Urothelium cell line (cell line): ENCODE measurements around the gene OR52I1.
A peak's percentile ranks its signal among the peaks of the same experiment; 100 is the strongest.

Experiments used
- DNase-seq: peaks from one replicate; pipeline ENCODE4 v3.0.0; 2011; ENCODE audit warnings: low spot score, mixed read lengths
- FAIRE-seq: peaks from 2 replicates; lab custom pipeline; 2011; peaks lifted over from hg19 to GRCh38; lab: Jason Lieb, UNC

The OR52I1 gene

GRCh38 chr11:4593739-4594138, at the start of gene OR52I1:
Gene OR52I1 (plus strand): TSS chr11:4594039. CDS start chr11:4594039, 0 bp downstream.
- DNase-seq (no peak), FAIRE-seq (no peak)

GRCh38 chr11:4544891-4545290, 48.9 kb upstream of the OR52I1 start, which contains the start of gene OR52M1:
Gene OR52M1 (plus strand): TSS chr11:4545191. CDS start chr11:4545191, 0 bp downstream.
- DNase-seq (no peak), FAIRE-seq (no peak)

GRCh38 chr11:4546878-4547277, 47.0 kb upstream of the OR52I1 start:
- DNase-seq (no peak), FAIRE-seq (no peak)

- FAIRE-seq (no peak), DNase-seq (no peak)
Observed at GRCh38 chr11:4547416-4547815, 46.4 kb upstream of the OR52I1 start.

GRCh38 chr11:4551346-4551979, 42.4 kb upstream of the OR52I1 start:
- DNase-seq (no peak), FAIRE-seq (no peak)

GRCh38 chr11:4559527-4560440, 34.1 kb upstream of the OR52I1 start:
- DNase-seq (no peak), FAIRE-seq (no peak)

- FAIRE-seq (no peak), DNase-seq (no peak)
Observed at GRCh38 chr11:4560467-4560866, 33.4 kb upstream of the OR52I1 start.

- no peak for FAIRE-seq
- DNase-seq = no peak
Observed at GRCh38 chr11:4565371-4565770, 28.5 kb upstream of the OR52I1 start.

GRCh38 chr11:4569075-4569474, 24.8 kb upstream of the OR52I1 start:
- FAIRE-seq (no peak), DNase-seq (no peak)

GRCh38 chr11:4576880-4577279, 17.0 kb upstream of the OR52I1 start:
- DNase-seq (no peak), FAIRE-seq (no peak)

- no peak for DNase-seq
- no peak for FAIRE-seq
Observed at GRCh38 chr11:4577761-4578160, 16.1 kb upstream of the OR52I1 start.

- FAIRE-seq (no peak), DNase-seq (no peak)
Observed at GRCh38 chr11:4578624-4579023, 15.2 kb upstream of the OR52I1 start.

GRCh38 chr11:4580124-4580523, 13.7 kb upstream of the OR52I1 start:
- no peak for DNase-seq
- no peak for FAIRE-seq

GRCh38 chr11:4581443-4581842, 12.4 kb upstream of the OR52I1 start, which contains the start of gene OR52I2:
Gene OR52I2 (plus strand): TSS chr11:4581743.
- FAIRE-seq (no peak), DNase-seq (no peak)

- no peak for DNase-seq
- FAIRE-seq = no peak
Observed at GRCh38 chr11:4589017-4589416, 4.8 kb upstream of the OR52I1 start.

GRCh38 chr11:4605057-4605456, 11.2 kb downstream of the OR52I1 start:
- FAIRE-seq (no peak), DNase-seq (no peak)

GRCh38 chr11:4606231-4607015, 12.6 kb downstream of the OR52I1 start:
- FAIRE-seq = no peak
- no peak for DNase-seq

- FAIRE-seq (peak; percentile 5), DNase-seq (no peak)
Observed at GRCh38 chr11:4607096-4607495, 13.3 kb downstream of the OR52I1 start.

GRCh38 chr11:4607781-4608666, 14.2 kb downstream of the OR52I1 start, which contains the start of gene TRIM68:
Gene TRIM68 (minus strand): TSS chr11:4608231. CDS start chr11:4605504, 2,727 bp downstream.
- FAIRE-seq = no peak
- DNase-seq = peak; percentile 98
